PFSK-1 (cell line): ENCODE measurements around the gene PPP1R9A.

ENCODE experiments used
- FOXP2 ChIP-seq: optimal IDR thresholded peaks from 2 replicates; pipeline ENCODE3; 2011; ENCODE audit warnings: borderline replicate concordance, control low read depth, inconsistent platforms; ENCODE audit not compliant: insufficient read depth; ENCODE audit errors: extremely low read length, extremely low read depth
- POLR2AphosphoS5 ChIP-seq: IDR thresholded peaks from 2 replicates; pipeline ENCODE4 v1.6.1; 2012; ENCODE audit warnings: low read depth, mild to moderate bottlenecking, control low read depth, low read length, moderate library complexity
- REST ChIP-seq, 2 experiments: IDR thresholded peaks; 2 replicates each; pipeline versions ENCODE4 v1.6.1 to v1.8.0; 2011 to 2012; ENCODE audit warnings: low read depth in 2 of 2, low read length in 2 of 2, control low read depth in 1 of 2, inconsistent platforms in 1 of 2, mild to moderate bottlenecking in 1 of 2, moderate library complexity in 1 of 2; ENCODE audit not compliant: insufficient read depth in 1 of 2
- SIN3A ChIP-seq: IDR thresholded peaks from 2 replicates; pipeline ENCODE4 v1.6.1; 2012; ENCODE audit warnings: mild to moderate bottlenecking, low read length, moderate library complexity, borderline replicate concordance; ENCODE audit not compliant: insufficient read depth
- TAF1 ChIP-seq: IDR thresholded peaks from 2 replicates; pipeline ENCODE4 v1.6.1; 2012; ENCODE audit warnings: low read length, control low read depth, borderline replicate concordance; ENCODE audit not compliant: insufficient read depth

- no peak for TF ChIP-seq POLR2AphosphoS5
- TF ChIP-seq REST (IDR thresholded peaks at IDR 0.05; ENCODE audit: insufficient read depth in 1 of 2, low read depth in 2 of 2, low read length in 2 of 2): no peak
- no peak for TF ChIP-seq TAF1
- no peak for TF ChIP-seq SIN3A
- TF ChIP-seq FOXP2: no peak
These were observed 1.7 kb downstream of the PPP1R9A start for GRCh38 chr7:94909179-94909466.
